Ovary (tissue), 3 donors: Measurements from ENCODE around the gene RNF183.

ENCODE experiments used
- CTCF ChIP-seq, 3 donors: fragments of 450-650 bp in 2 of 3; fragments of 200-600 bp in 1 of 3; IDR thresholded peaks; one replicate each; pipeline versions ENCODE4 v1.5.1 to v1.8.0; 2016 to 2022; ENCODE audit warnings: antibody characterized with exemption in 3 of 3, mild to moderate bottlenecking in 1 of 3
- EP300 ChIP-seq: sonication (generic); formaldehyde crosslinking; IDR thresholded peaks from one replicate; pipeline ENCODE4 v1.6.1; 2017; ENCODE audit warnings: antibody characterized with exemption
- POLR2A ChIP-seq: fragments of 450-650 bp; IDR thresholded peaks from one replicate; pipeline ENCODE4 v1.6.1; 2017; ENCODE audit warnings: antibody characterized with exemption, mild to moderate bottlenecking, moderate library complexity
- donor health status: DM: no; HTN: no; CAD: no.

GRCh38 chr9:113311961-113312360, 8.8 kb upstream of the RNF183 start:
- no peak for TF ChIP-seq CTCF (IDR thresholded peaks at IDR 0.05)
- TF ChIP-seq EP300 = no peak
- no peak for TF ChIP-seq POLR2A
